Panc1 (cell line): ENCODE data around the gene CD8B. TPM values are rescaled to one million over a fixed set of nuclear protein-coding genes. Genes with fewer than 3 reads are reported as not detected.

ENCODE experiments used
- ATAC-seq: fragments of 200-7000 bp; cut with Tn5 transposase; 2 replicates; pipeline ENCODE4 v1.9.1; 2020; ENCODE audit warnings: mild to moderate bottlenecking, moderate library complexity
- BruUV-seq: library from RNA; stranded (reverse); fragments of 400-500 nt; replicated peaks from 2 replicates; lab custom pipeline; 2021; lab: Mats Ljungman, UMichigan
- CTCF ChIA-PET: fragments of 300-600 bp; sonication (Branson Sonifier 250); formaldehyde crosslinking; loops from one replicate; lab custom pipeline; 2022; ENCODE audit warnings: antibody characterized with exemption; lab: Charles Lee
- POLR2A ChIA-PET: fragments of 300-600 bp; sonication (Branson Sonifier 250); formaldehyde crosslinking; loops from one replicate; lab custom pipeline; 2022; ENCODE audit warnings: antibody characterized with exemption; lab: Charles Lee
- DNase-seq: peaks from one replicate; pipeline ENCODE4 v3.0.0-alpha.2; 2010; ENCODE audit warnings: low read depth, low spot score
- H3K27ac ChIP-seq: 2 replicates; pipeline ENCODE4 v1.5.1; 2011; ENCODE audit warnings: mild to moderate bottlenecking, low read length, inconsistent platforms
- H3K27me3 ChIP-seq: fragments of 200-500 bp; sonication (Bioruptor generic); 2 replicates; pipeline ENCODE4 v1.6.0; 2014; ENCODE audit warnings: low read length, inconsistent platforms; ENCODE audit not compliant: control insufficient read depth, insufficient read depth
- H3K36me3 ChIP-seq: fragments of 200-500 bp; sonication (Bioruptor generic); 2 replicates; pipeline ENCODE4 v1.5.1; 2014; ENCODE audit warnings: inconsistent platforms, mild to moderate bottlenecking, low read length, moderate library complexity; ENCODE audit not compliant: control insufficient read depth, insufficient read depth
- H3K4me1 ChIP-seq: 2 replicates; pipeline ENCODE4 v1.5.1; 2011; ENCODE audit warnings: inconsistent platforms, mild to moderate bottlenecking, low read length, moderate library complexity; ENCODE audit not compliant: control insufficient read depth, insufficient read depth
- H3K4me3 ChIP-seq, 2 experiments: 2 replicates each; pipeline ENCODE4 v1.5.1; 2011 to 2012; ENCODE audit warnings: low read depth in 2 of 2, low read length in 2 of 2, mild to moderate bottlenecking in 2 of 2, inconsistent platforms in 1 of 2, moderate library complexity in 1 of 2
- H3K9me3 ChIP-seq: fragments of 200-500 bp; sonication (Bioruptor generic); 2 replicates; pipeline ENCODE4 v1.5.1; 2014; ENCODE audit warnings: low read depth, mild to moderate bottlenecking, inconsistent platforms, low read length, moderate library complexity; ENCODE audit not compliant: control insufficient read depth, insufficient read depth
- CTCF ChIP-seq: fragments of 450-650 bp; IDR thresholded peaks from 2 replicates; pipeline ENCODE4 v1.5.1; 2017; ENCODE audit warnings: mild to moderate bottlenecking
- POLR2AphosphoS5 ChIP-seq: IDR thresholded peaks from 2 replicates; pipeline ENCODE4 v1.6.1; 2012; ENCODE audit warnings: mild to moderate bottlenecking, low read depth, low read length, moderate library complexity
- REST ChIP-seq, 2 experiments: IDR thresholded peaks; 2 replicates each; pipeline ENCODE4 v1.6.1; 2011 to 2012; ENCODE audit warnings: low read depth in 2 of 2, control low read depth in 1 of 2, low read length in 1 of 2, mild to moderate bottlenecking in 1 of 2, moderate library complexity in 1 of 2; ENCODE audit not compliant: insufficient read depth in 1 of 2
- SIN3A ChIP-seq: IDR thresholded peaks from 2 replicates; pipeline ENCODE4 v1.6.1; 2012; ENCODE audit warnings: low read depth, mild to moderate bottlenecking, low read length, moderate library complexity, borderline replicate concordance; ENCODE audit not compliant: insufficient read depth
- TCF7L2 ChIP-seq: IDR thresholded peaks from 2 replicates; pipeline ENCODE4 v1.6.1; 2011; ENCODE audit warnings: mild to moderate bottlenecking, low read depth, low read length, inconsistent platforms
- in situ Hi-C: cut with HindIII; loops from 2 replicates; pipeline ENCODE4 v1.10.0; 2016; ENCODE audit warnings: low sequenced_read_pairs, low pct_unique_long_range_greater_than_20kb
- intact Hi-C: fragments of 100-400 bp; cut with micrococcal nuclease; formaldehyde crosslinking; loops from one replicate; pipeline ENCODE4 v1.10.0; 2022; ENCODE audit not compliant: unreplicated experiment
- total RNA-seq: library from RNA; stranded (reverse); gene quantifications from one replicate; pipeline ENCODE4 v1.2.1, GENCODE V29; 2021; ENCODE audit not compliant: unreplicated experiment

Gene CD8B
- total RNA-seq, 1 experiment from 2014 or later = not detected

- CTCF ChIA-PET = no interaction called here
These were observed 75.6 kb downstream of the CD8B start for GRCh38 chr2:86786001-86786536.

GRCh38 chr2:86785456-86785855, 76.2 kb downstream of the CD8B start:
- no peaks in the 10 kb centered on the region for H3K4me1 ChIP-seq
- DNase-seq = no peak
- ATAC-seq = no peak
- POLR2A ChIA-PET = no interaction called here
- no peaks in the 10 kb centered on the region for H3K9me3 ChIP-seq
- in situ Hi-C loops = no loop called here
- no peak overlapping the region for H3K27ac ChIP-seq
- no peak overlapping the region for H3K4me3 ChIP-seq
- H3K27me3 ChIP-seq = peaks cover 6% of the 10 kb centered on the region
- CTCF ChIA-PET = no interaction called here
- intact Hi-C loops = no loop called here
- H3K36me3 ChIP-seq = no peaks in the 10 kb centered on the region
- BruUV-seq = no TSS peak
- no peak for TF ChIP-seq TCF7L2
- no peak for TF ChIP-seq REST (IDR thresholded peaks at IDR 0.05; ENCODE audit: insufficient read depth in 1 of 2, low read depth in 2 of 2, low read length in 1 of 2)
- no peak for TF ChIP-seq CTCF
- TF ChIP-seq POLR2AphosphoS5 = no peak

More at GRCh38 chr2:86786001-86786536, 75.6 kb downstream of the CD8B start:
- H3K27ac ChIP-seq = no peak overlapping the region
- no peak overlapping the region for H3K4me3 ChIP-seq
- ATAC-seq (no peak), DNase-seq (no peak)
- H3K27me3 ChIP-seq = peaks cover 6% of the 10 kb centered on the region
- no TSS peak for BruUV-seq
- H3K4me1 ChIP-seq = no peaks in the 10 kb centered on the region
- POLR2A ChIA-PET = no interaction called here
- H3K9me3 ChIP-seq = no peaks in the 10 kb centered on the region
- in situ Hi-C loops = no loop called here
- intact Hi-C loops = no loop called here
- H3K36me3 ChIP-seq = no peaks in the 10 kb centered on the region
- TF ChIP-seq TCF7L2 (no peak), REST (IDR thresholded peaks at IDR 0.05; ENCODE audit: insufficient read depth in 1 of 2, low read depth in 2 of 2, low read length in 1 of 2) (no peak), POLR2AphosphoS5 (no peak), SIN3A (no peak), CTCF (no peak)
